HepG2 (cell line): ENCODE results near the gene ALS2. TPM values are rescaled to one million over a fixed set of nuclear protein-coding genes. Genes with fewer than 3 reads are reported as not detected.

Experiments used
- ATAC-seq: fragments of 200-7000 bp; cut with Tn5 transposase; 3 replicates; pipeline ENCODE4 v1.9.1; 2020; ENCODE audit warnings: mild to moderate bottlenecking, moderate library complexity
- BruUV-seq: library from RNA; stranded (reverse); fragments of 400-500 nt; replicated peaks from 2 replicates; lab custom pipeline; 2021; lab: Mats Ljungman, UMichigan
- CTCF ChIA-PET: fragments of 300-600 bp; formaldehyde crosslinking; extraction: SDS; loops from one replicate; lab custom pipeline; 2021; ENCODE audit warnings: low total read pairs, inconsistent platforms, low intra/inter-chr PET ratio; lab: Yijun Ruan, JAX
- POLR2A ChIA-PET: fragments of 350-600 bp; sonication (Branson Sonifier 250); formaldehyde crosslinking; loops from one replicate; lab custom pipeline; 2020; ENCODE audit warnings: antibody characterized with exemption, inconsistent platforms; lab: Yijun Ruan, JAX
- DNase-seq: peaks from one replicate; pipeline ENCODE4 v3.0.0-alpha.2; 2015; ENCODE audit warnings: low spot score
- FAIRE-seq: peaks from 3 replicates; lab custom pipeline; 2011; peaks lifted over from hg19 to GRCh38; lab: Jason Lieb, UNC
- H2AFZ ChIP-seq: one replicate; pipeline ENCODE4 v1.6.1; 2011; ENCODE audit warnings: low read length, inconsistent platforms
- H3K27ac ChIP-seq: fragments of 300-600 bp; 3 replicates; pipeline ENCODE4 v1.8.0; 2011; ENCODE audit warnings: mixed run types, mild to moderate bottlenecking, mixed read lengths, low read length, inconsistent platforms; ENCODE audit not compliant: insufficient read depth; ENCODE audit errors: extremely low read length
- H3K27me3 ChIP-seq, 2 experiments: fragments of 200-600 bp in 1 of 2; 2 replicates in 1 of 2; 3 replicates in 1 of 2; pipeline versions ENCODE4 v1.6.0 to v1.8.0; 2011; ENCODE audit warnings: low read length in 2 of 2, mild to moderate bottlenecking in 2 of 2, moderate library complexity in 2 of 2, inconsistent platforms in 1 of 2; ENCODE audit not compliant: insufficient read depth in 2 of 2, control insufficient read depth in 1 of 2
- H3K36me3 ChIP-seq, 2 experiments: fragments of 200-600 bp in 1 of 2; replicated peaks in 1 of 2; 2 replicates in 1 of 2; 3 replicates in 1 of 2; pipeline versions ENCODE4 v1.5.1 to v1.8.0; 2011; ENCODE audit warnings: low read length in 2 of 2, inconsistent platforms in 1 of 2; ENCODE audit not compliant: insufficient read depth in 2 of 2, control insufficient read depth in 1 of 2
- H3K4me1 ChIP-seq: 2 replicates; pipeline ENCODE4 v1.5.1; 2012; ENCODE audit warnings: low read length, inconsistent platforms; ENCODE audit not compliant: insufficient read depth
- H3K4me2 ChIP-seq: 2 replicates; pipeline ENCODE4 v1.6.0; 2011; ENCODE audit warnings: low read depth, low read length, inconsistent platforms
- H3K4me3 ChIP-seq, 3 experiments: fragments of 200-600 bp in 1 of 3; sonication (generic), shearing (Covaris generic) in 1 of 3; replicated peaks in 1 of 3; 2 replicates each; pipeline ENCODE4 v1.5.1; 2011 to 2016; ENCODE audit warnings: low read length in 3 of 3, inconsistent platforms in 2 of 3, low read depth in 2 of 3, mild to moderate bottlenecking in 2 of 3, control low read depth in 1 of 3, mixed read lengths in 1 of 3; ENCODE audit not compliant: insufficient read depth in 1 of 3
- H3K79me2 ChIP-seq: one replicate; pipeline ENCODE4 v1.6.1; 2011; ENCODE audit warnings: low read length, inconsistent platforms; ENCODE audit not compliant: insufficient read depth
- H3K9ac ChIP-seq: 2 replicates; pipeline ENCODE4 v1.6.0; 2011; ENCODE audit warnings: mild to moderate bottlenecking, low read depth, low read length, inconsistent platforms; ENCODE audit not compliant: insufficient read depth
- H3K9me3 ChIP-seq: 2 replicates; pipeline ENCODE4 v1.5.1; 2012; ENCODE audit warnings: mild to moderate bottlenecking, low read length
- H4K20me1 ChIP-seq: 2 replicates; pipeline ENCODE4 v1.6.0; 2011; ENCODE audit warnings: inconsistent platforms, mild to moderate bottlenecking, low read length, moderate library complexity; ENCODE audit not compliant: insufficient read depth
- CHD4 ChIP-seq: fragments of 200-600 bp; sonication (generic); IDR thresholded peaks from 2 replicates; pipeline ENCODE4 v1.7.0; 2017; ENCODE audit warnings: mild to moderate bottlenecking, low read length, borderline replicate concordance
- FOXO1 ChIP-seq: sonication (generic); formaldehyde crosslinking; IDR thresholded peaks from 2 replicates; pipeline ENCODE4 v1.4.0; 2020; ENCODE audit warnings: missing genetic modification reagents
- GLMP ChIP-seq: sonication (generic); formaldehyde crosslinking; IDR thresholded peaks from 2 replicates; pipeline ENCODE4 v1.9.0; 2021; ENCODE audit warnings: missing genetic modification reagents, mild to moderate bottlenecking, borderline replicate concordance
- HIVEP1 ChIP-seq: sonication (generic); formaldehyde crosslinking; IDR thresholded peaks from 2 replicates; pipeline ENCODE4 v1.4.0; 2020; ENCODE audit warnings: mild to moderate bottlenecking, missing genetic modification reagents
- IRX3 ChIP-seq: sonication (generic); formaldehyde crosslinking; IDR thresholded peaks from 2 replicates; pipeline ENCODE4 v1.8.1; 2023; ENCODE audit warnings: mild to moderate bottlenecking, low read depth, missing genetic modification reagents, borderline replicate concordance
- JUNB ChIP-seq: sonication (generic); formaldehyde crosslinking; IDR thresholded peaks from 2 replicates; pipeline ENCODE4 v1.8.0; 2022; ENCODE audit warnings: missing genetic modification reagents, mild to moderate bottlenecking, borderline replicate concordance
- JUND ChIP-seq: sonication (generic); formaldehyde crosslinking; IDR thresholded peaks from 2 replicates; pipeline ENCODE4 v1.8.0; 2022; ENCODE audit warnings: mild to moderate bottlenecking, missing genetic modification reagents
- MIER2 ChIP-seq: IDR thresholded peaks from 2 replicates; pipeline ENCODE4 v1.6.1; 2016; ENCODE audit warnings: missing biosample characterization, missing genetic modification reagents
- NFAT5 ChIP-seq: sonication (generic); formaldehyde crosslinking; IDR thresholded peaks from 2 replicates; pipeline ENCODE4 v1.4.0; 2020; ENCODE audit warnings: missing genetic modification reagents
- PHF8 ChIP-seq: sonication (generic); formaldehyde crosslinking; IDR thresholded peaks from 2 replicates; pipeline ENCODE4 v1.5.0; 2020; ENCODE audit warnings: missing genetic modification reagents
- PLRG1 ChIP-seq: fragments of 450-650 bp; conservative IDR thresholded peaks from 2 replicates; pipeline ENCODE4 v1.6.1; 2016
- TCF7 ChIP-seq: sonication (generic); IDR thresholded peaks from 2 replicates; pipeline ENCODE4 v1.6.1; 2016; ENCODE audit warnings: antibody characterized with exemption, low read depth
- YEATS2 ChIP-seq: sonication (generic); formaldehyde crosslinking; IDR thresholded peaks from 2 replicates; pipeline ENCODE4 v1.4.0; 2020; ENCODE audit warnings: missing genetic modification reagents, borderline replicate concordance
- ZBTB20 ChIP-seq: sonication (generic); formaldehyde crosslinking; IDR thresholded peaks from 2 replicates; pipeline ENCODE4 v1.8.1; 2023; ENCODE audit warnings: missing genetic modification reagents, low read depth, mild to moderate bottlenecking, borderline replicate concordance
- ZNF333 ChIP-seq: sonication (generic); formaldehyde crosslinking; IDR thresholded peaks from 2 replicates; pipeline ENCODE4 v1.4.0; 2020; ENCODE audit warnings: mild to moderate bottlenecking, missing genetic modification reagents, borderline replicate concordance
- ZNF546 ChIP-seq: sonication (generic); formaldehyde crosslinking; conservative IDR thresholded peaks from 2 replicates; pipeline ENCODE4 v1.8.1; 2023; ENCODE audit warnings: mild to moderate bottlenecking, missing genetic modification reagents
- ZNF552 ChIP-seq: sonication (generic); formaldehyde crosslinking; IDR thresholded peaks from 2 replicates; pipeline ENCODE4 v1.9.0; 2022; ENCODE audit warnings: missing genetic modification reagents, mild to moderate bottlenecking, borderline replicate concordance
- ZNF713 ChIP-seq: sonication (generic); formaldehyde crosslinking; IDR thresholded peaks from 2 replicates; pipeline ENCODE4 v1.4.0; 2020; ENCODE audit warnings: mild to moderate bottlenecking, missing genetic modification reagents
- ZNF766 ChIP-seq: sonication (generic); formaldehyde crosslinking; IDR thresholded peaks from 2 replicates; pipeline ENCODE4 v1.5.0; 2020; ENCODE audit warnings: missing genetic modification reagents, borderline replicate concordance
- WGBS: methylation state at CpG from one replicate; pipeline ENCODE4 v1.1.6; 2017; ENCODE audit warnings: low lambda C conversion rate; 5-methylcytosine and 5-hydroxymethylcytosine counted together
- in situ Hi-C: cut with HindIII; loops from 2 replicates; pipeline ENCODE4 v1.10.0; 2017; ENCODE audit warnings: low pct_unique_long_range_greater_than_20kb; ENCODE audit not compliant: extremely low pct_ligation_motif_present
- intact Hi-C: fragments of 100-400 bp; cut with micrococcal nuclease; formaldehyde crosslinking; loops from one replicate; pipeline ENCODE4 v1.10.0; 2022; ENCODE audit not compliant: unreplicated experiment
- polyA plus RNA-seq, 8 experiments: library from polyadenylated mRNA; depleted of rRNA in 3 of 8; stranded (reverse) in 7 of 8; unstranded in 1 of 8; fragments of >200 nt; fragmentation: Illumina TruSeq in 4 of 8; extraction: Trizol in 4 of 8; gene quantifications; 2 replicates each; pipeline versions ENCODE4 v1.2.1 to v1.2.3, GENCODE V29; 2011 to 2016; ENCODE audit warnings: low read depth in 4 of 8, missing spikeins in 1 of 8, mixed read lengths in 1 of 8; ENCODE audit not compliant: insufficient read depth in 1 of 8
- total RNA-seq, 5 experiments: library from RNA; depleted of rRNA; stranded (reverse); fragments of >200 nt; fragmentation: Illumina TruSeq; extraction: Trizol; gene quantifications; 2 replicates each; pipeline ENCODE4 v1.2.3, GENCODE V29; 2016; ENCODE audit warnings: low read depth in 1 of 5

Gene ALS2
- total and polyA plus RNA-seq, 2 of the 13 experiments (the other 11 are each of a cell fraction or from before 2014, with no cell fraction given), result 12.7 to 19.3 TPM

DNA sequence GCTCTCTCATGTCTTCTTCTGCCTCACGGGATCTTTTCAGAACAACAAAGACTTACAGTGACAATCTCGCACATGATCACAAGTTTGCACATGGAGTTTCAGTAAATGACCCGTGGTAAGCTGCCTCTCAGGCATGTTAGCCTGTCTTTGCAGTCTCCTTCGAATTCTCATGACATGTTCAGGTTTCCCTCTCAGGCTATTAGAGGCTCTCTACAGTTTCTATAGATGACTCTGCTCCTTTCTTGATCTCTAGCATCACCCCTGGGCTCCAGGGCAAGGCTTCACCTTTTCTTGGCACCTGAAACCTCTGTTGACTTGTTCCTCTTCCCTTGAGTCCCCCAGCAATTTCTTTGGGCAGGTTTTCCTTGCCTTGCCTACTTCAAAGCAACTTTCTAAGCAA lies 105.3 kb downstream of the ALS2 start:
- ChIA-PET CTCF (no interaction called here), POLR2A (no interaction called here)
- intact Hi-C loops (no loop called here), in situ Hi-C loops (no loop called here)
- no peaks in the 10 kb centered on the region for H3K36me3 ChIP-seq
- H3K27ac ChIP-seq, result no peak overlapping the region
- ATAC-seq (no peak), FAIRE-seq (no peak), DNase-seq (no peak)
- no peak overlapping the region for H3K9ac ChIP-seq
- 21% methylated on average over 4 of the region's 4 CpGs for WGBS
- no peaks in the 10 kb centered on the region for H3K9me3 ChIP-seq
- peaks cover 0 to 12% of the 10 kb centered on the region in 2 experiments; a peak in 3 of 5 replicates for H3K27me3 ChIP-seq
- TF ChIP-seq PLRG1 (no peak), ZNF713 (CRISPR knock-in tag) (no peak), YEATS2 (CRISPR knock-in tag) (no peak), JUNB (CRISPR knock-in tag) (no peak), TCF7 (no peak), ZNF766 (CRISPR knock-in tag) (no peak), GLMP (CRISPR knock-in tag) (no peak), FOXO1 (CRISPR knock-in tag) (no peak), PHF8 (no peak), NFAT5 (no peak), JUND (no peak), ZNF546 (CRISPR knock-in tag) (no peak), CHD4 (no peak), IRX3 (CRISPR knock-in tag) (no peak), ZNF552 (CRISPR knock-in tag) (no peak), MIER2 (CRISPR knock-in tag) (no peak), ZBTB20 (CRISPR knock-in tag) (no peak), HIVEP1 (CRISPR knock-in tag) (no peak), ZNF333 (CRISPR knock-in tag) (no peak)
- no peaks in the 10 kb centered on the region for H4K20me1 ChIP-seq
- H2AFZ ChIP-seq, result no peak overlapping the region
- BruUV-seq, result no TSS peak
- H3K4me1 ChIP-seq, result no peaks in the 10 kb centered on the region
- no peak overlapping the region for H3K4me3 ChIP-seq
- H3K79me2 ChIP-seq, result no peaks in the 10 kb centered on the region
- H3K4me2 ChIP-seq, result no peak overlapping the region
